ENCODE data around the gene FCHSD2.

DNA sequence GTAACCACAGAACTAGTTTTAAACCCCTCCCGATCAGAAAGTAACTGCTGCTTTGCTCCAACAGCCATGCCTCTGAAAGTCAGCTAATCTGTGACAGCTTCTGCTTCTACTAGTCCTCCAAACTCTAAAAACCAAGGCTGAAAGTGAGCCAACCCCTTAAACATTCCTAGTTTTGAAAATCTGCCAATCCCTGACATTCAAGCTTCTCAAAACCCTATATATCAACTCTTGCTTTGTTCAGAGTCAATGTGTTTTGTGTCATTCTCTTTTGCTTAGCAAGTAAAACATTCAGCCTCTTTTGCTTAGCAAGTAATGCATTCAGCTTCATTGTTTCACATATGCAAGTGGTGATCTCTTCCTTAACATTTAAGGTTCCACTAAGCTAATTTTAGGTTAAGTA is 271.0 kb downstream of the FCHSD2 start:
- TF ChIP-seq, protein P1, sequence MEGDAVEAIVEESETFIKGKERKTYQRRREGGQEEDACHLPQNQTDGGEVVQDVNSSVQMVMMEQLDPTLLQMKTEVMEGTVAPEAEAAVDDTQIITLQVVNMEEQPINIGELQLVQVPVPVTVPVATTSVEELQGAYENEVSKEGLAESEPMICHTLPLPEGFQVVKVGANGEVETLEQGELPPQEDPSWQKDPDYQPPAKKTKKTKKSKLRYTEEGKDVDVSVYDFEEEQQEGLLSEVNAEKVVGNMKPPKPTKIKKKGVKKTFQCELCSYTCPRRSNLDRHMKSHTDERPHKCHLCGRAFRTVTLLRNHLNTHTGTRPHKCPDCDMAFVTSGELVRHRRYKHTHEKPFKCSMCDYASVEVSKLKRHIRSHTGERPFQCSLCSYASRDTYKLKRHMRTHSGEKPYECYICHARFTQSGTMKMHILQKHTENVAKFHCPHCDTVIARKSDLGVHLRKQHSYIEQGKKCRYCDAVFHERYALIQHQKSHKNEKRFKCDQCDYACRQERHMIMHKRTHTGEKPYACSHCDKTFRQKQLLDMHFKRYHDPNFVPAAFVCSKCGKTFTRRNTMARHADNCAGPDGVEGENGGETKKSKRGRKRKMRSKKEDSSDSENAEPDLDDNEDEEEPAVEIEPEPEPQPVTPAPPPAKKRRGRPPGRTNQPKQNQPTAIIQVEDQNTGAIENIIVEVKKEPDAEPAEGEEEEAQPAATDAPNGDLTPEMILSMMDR (IDR thresholded peaks at IDR 0.05 in 8 of 11, conservative IDR thresholded peaks at IDR 0.05 in 3 of 11): no peak
- TF ChIP-seq POLR2A (IDR thresholded peaks at IDR 0.05) (no peak), POLR2AphosphoS5 (IDR thresholded peaks at IDR 0.05) (no peak)
